BE2C (cell line): Measurements from ENCODE around the gene ETDB. TPM values are rescaled to one million over a fixed set of nuclear protein-coding genes. Genes with fewer than 3 reads are reported as not detected.
"Not testable (repeated sequence)": the region's sequence is repeated elsewhere in the genome, so short reads cannot be mapped to it uniquely, and the experiment has no call there.

Experiments
- DNase-seq: peaks from one replicate; pipeline ENCODE4 v3.0.0-alpha.2; 2020
- H3K27me3 ChIP-seq: fragments of 250-450 bp; sonication (Bioruptor Pico); 2 replicates; pipeline ENCODE4 v1.5.1; 2020; ENCODE audit warnings: mild to moderate bottlenecking
- H3K36me3 ChIP-seq: fragments of 250-450 bp; sonication (Bioruptor Pico); 2 replicates; pipeline ENCODE4 v1.5.1; 2020; ENCODE audit warnings: mild to moderate bottlenecking
- H3K4me1 ChIP-seq: fragments of 250-450 bp; sonication (Bioruptor Pico); 2 replicates; pipeline ENCODE4 v1.5.1; 2020
- H3K4me3 ChIP-seq: 2 replicates; pipeline ENCODE4 v1.5.1; 2011; ENCODE audit warnings: low read depth, low read length
- H3K9me3 ChIP-seq: fragments of 250-450 bp; sonication (Bioruptor Pico); 2 replicates; pipeline ENCODE4 v1.5.1; 2020
- polyA plus RNA-seq: library from polyadenylated mRNA; unstranded; fragments of >200 nt; gene quantifications from one replicate; pipeline ENCODE4 v1.2.1, GENCODE V29; 2012; ENCODE audit warnings: low read depth, missing spikeins; ENCODE audit not compliant: insufficient read length, insufficient read depth
- TF ChIP-seq, protein P1 (sequence below): IDR thresholded peaks from 2 replicates; pipeline ENCODE4 v1.5.1; 2012; ENCODE audit warnings: mild to moderate bottlenecking, low read depth, low read length

The ETDB gene
- polyA plus RNA-seq: not detected

DNA sequence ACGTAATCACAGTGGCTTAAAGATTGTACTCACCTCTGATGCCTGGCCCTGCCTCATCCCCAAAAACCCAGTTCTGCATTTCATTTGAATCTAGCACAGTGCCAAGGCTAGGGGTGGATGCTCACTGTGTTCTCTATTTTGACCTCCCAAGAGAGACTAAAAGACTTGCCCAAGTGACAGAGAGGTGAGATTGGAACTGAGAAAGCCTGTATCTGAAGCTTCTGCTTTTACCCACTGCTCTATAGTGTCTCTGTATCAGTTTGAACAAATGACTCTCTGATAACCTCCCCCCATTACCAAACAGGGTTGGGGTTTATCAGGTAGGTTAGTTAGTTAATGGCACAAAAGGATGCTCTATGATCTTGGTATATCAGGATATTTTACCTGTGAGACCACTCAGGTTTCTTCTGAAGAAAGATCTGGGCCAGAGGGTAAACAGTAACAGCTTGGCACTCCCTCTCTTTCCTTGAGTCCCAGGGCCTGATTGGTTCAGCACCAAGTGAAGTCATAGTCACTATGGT is at the start of gene ETDB:
Gene ETDB (minus strand): TSS at position 471 of the 521 bp plus-strand sequence. CDS start 1,265 bp downstream, outside the sequence.
- not testable (repeated sequence) for H3K36me3 ChIP-seq, DNase-seq, H3K4me3 ChIP-seq, H3K27me3 ChIP-seq, H3K4me1 ChIP-seq, H3K9me3 ChIP-seq

- H3K36me3 ChIP-seq, H3K27me3 ChIP-seq, H3K9me3 ChIP-seq, H3K4me3 ChIP-seq, DNase-seq, H3K4me1 ChIP-seq: not testable (repeated sequence)
Observed at GRCh38 chrX:135169534-135169933, 49.2 kb upstream of the ETDB start.

- Histone ChIP-seq H3K9me3 (no peaks in the 10 kb centered on the region), H3K36me3 (no peaks in the 10 kb centered on the region), H3K4me1 (no peaks in the 10 kb centered on the region), H3K27me3 (no peaks in the 10 kb centered on the region), H3K4me3 (no peak overlapping the region)
- TF ChIP-seq, protein P1, sequence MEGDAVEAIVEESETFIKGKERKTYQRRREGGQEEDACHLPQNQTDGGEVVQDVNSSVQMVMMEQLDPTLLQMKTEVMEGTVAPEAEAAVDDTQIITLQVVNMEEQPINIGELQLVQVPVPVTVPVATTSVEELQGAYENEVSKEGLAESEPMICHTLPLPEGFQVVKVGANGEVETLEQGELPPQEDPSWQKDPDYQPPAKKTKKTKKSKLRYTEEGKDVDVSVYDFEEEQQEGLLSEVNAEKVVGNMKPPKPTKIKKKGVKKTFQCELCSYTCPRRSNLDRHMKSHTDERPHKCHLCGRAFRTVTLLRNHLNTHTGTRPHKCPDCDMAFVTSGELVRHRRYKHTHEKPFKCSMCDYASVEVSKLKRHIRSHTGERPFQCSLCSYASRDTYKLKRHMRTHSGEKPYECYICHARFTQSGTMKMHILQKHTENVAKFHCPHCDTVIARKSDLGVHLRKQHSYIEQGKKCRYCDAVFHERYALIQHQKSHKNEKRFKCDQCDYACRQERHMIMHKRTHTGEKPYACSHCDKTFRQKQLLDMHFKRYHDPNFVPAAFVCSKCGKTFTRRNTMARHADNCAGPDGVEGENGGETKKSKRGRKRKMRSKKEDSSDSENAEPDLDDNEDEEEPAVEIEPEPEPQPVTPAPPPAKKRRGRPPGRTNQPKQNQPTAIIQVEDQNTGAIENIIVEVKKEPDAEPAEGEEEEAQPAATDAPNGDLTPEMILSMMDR: no peak
- DNase-seq: no peak
Observed at GRCh38 chrX:135168486-135168885, 48.2 kb upstream of the ETDB start.

GRCh38 chrX:135154688-135155087 is 34.4 kb upstream of the ETDB start:
- not testable (repeated sequence) for H3K36me3 ChIP-seq, H3K27me3 ChIP-seq, H3K4me3 ChIP-seq, DNase-seq, H3K9me3 ChIP-seq, H3K4me1 ChIP-seq

GRCh38 chrX:135126145-135126544 is 5.8 kb upstream of the ETDB start:
- H3K27me3 ChIP-seq, H3K4me1 ChIP-seq, H3K9me3 ChIP-seq, DNase-seq, H3K4me3 ChIP-seq, H3K36me3 ChIP-seq: not testable (repeated sequence)

DNA sequence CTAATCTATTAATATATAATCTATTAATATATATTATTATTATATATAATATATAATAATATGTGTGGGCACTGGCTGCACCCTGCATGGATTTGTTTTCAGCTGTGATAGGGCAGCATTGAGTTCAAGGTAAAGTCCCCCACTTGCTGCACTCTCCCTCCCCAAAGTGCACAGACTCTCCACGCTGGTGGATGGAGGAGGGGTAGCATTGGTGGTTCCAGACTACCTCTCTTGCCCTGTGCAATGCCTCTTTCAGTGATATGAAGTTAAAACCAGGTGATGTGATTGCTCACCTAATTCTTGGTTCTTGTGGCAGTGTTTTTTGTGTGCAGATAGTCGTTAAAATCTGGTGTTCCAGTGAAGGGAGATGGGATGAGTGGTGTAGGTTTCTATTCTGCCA is 4.3 kb downstream of the ETDB start:
- not testable (repeated sequence) for DNase-seq

DNA sequence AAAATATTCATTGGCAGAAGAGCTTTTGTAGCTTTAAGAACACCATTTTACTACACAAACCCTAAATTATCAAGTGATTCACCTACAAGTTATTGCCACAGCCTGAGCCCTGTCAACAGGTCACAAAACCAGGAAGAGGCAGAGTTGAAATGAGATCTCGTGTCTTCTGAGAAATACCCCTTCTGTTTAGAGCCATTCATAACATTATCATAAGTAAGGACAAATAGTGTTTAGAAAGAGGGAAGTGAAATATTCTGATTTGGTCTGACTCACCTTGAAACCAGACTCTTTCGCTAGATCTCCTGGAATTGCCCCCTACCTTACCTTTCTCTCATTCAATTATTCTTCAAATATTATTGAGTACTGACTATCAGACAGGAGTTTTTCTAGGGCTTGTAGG is 5.9 kb downstream of the ETDB start:
- Histone ChIP-seq H3K4me1 (no peaks in the 10 kb centered on the region), H3K9me3 (no peaks in the 10 kb centered on the region), H3K27me3 (no peaks in the 10 kb centered on the region), H3K4me3 (no peak overlapping the region), H3K36me3 (no peaks in the 10 kb centered on the region)
- DNase-seq: no peak
- TF ChIP-seq, protein P1: no peak

More for the DNA sequence above, 4.3 kb downstream of the ETDB start:
- not testable (repeated sequence) for H3K9me3 ChIP-seq, H3K4me1 ChIP-seq, H3K36me3 ChIP-seq, H3K4me3 ChIP-seq, H3K27me3 ChIP-seq

GRCh38 chrX:135112743-135113142 is 7.6 kb downstream of the ETDB start:
- no peak for DNase-seq
- Histone ChIP-seq H3K4me3 (no peak overlapping the region), H3K4me1 (no peaks in the 10 kb centered on the region), H3K9me3 (no peaks in the 10 kb centered on the region), H3K36me3 (no peaks in the 10 kb centered on the region), H3K27me3 (no peaks in the 10 kb centered on the region)
- TF ChIP-seq, protein P1: no peak

- no peaks in the 10 kb centered on the region for H3K27me3 ChIP-seq
- TF ChIP-seq, protein P1: peak; percentile 72
- no peak overlapping the region for H3K4me3 ChIP-seq
- H3K4me1 ChIP-seq: no peaks in the 10 kb centered on the region
- DNase-seq: peak; percentile 19
- H3K9me3 ChIP-seq: no peaks in the 10 kb centered on the region
- H3K36me3 ChIP-seq: no peaks in the 10 kb centered on the region
Observed at GRCh38 chrX:135112096-135112729, 8.1 kb downstream of the ETDB start.
